Endothelial cell of umbilical vein (primary cell): ENCODE results near the gene SULT4A1.

Experiments used
- POLR2A ChIP-seq: IDR thresholded peaks from 2 replicates; pipeline ENCODE4 v1.6.1; 2012; ENCODE audit warnings: low read depth, mild to moderate bottlenecking, control low read depth, low read length
- TF ChIP-seq, protein P1 (sequence below), 2 donors: IDR thresholded peaks; 1 replicate in 1 of 2; 2 replicates in 1 of 2; pipeline ENCODE4 v1.5.1; 2011; ENCODE audit warnings: low read length in 2 of 2, mild to moderate bottlenecking in 2 of 2, moderate library complexity in 2 of 2, control low read depth in 1 of 2, inconsistent platforms in 1 of 2, low read depth in 1 of 2; ENCODE audit not compliant: insufficient read depth in 1 of 2; ENCODE audit errors: extremely low read depth in 1 of 2

- no peak for TF ChIP-seq POLR2A
- TF ChIP-seq, protein P1, sequence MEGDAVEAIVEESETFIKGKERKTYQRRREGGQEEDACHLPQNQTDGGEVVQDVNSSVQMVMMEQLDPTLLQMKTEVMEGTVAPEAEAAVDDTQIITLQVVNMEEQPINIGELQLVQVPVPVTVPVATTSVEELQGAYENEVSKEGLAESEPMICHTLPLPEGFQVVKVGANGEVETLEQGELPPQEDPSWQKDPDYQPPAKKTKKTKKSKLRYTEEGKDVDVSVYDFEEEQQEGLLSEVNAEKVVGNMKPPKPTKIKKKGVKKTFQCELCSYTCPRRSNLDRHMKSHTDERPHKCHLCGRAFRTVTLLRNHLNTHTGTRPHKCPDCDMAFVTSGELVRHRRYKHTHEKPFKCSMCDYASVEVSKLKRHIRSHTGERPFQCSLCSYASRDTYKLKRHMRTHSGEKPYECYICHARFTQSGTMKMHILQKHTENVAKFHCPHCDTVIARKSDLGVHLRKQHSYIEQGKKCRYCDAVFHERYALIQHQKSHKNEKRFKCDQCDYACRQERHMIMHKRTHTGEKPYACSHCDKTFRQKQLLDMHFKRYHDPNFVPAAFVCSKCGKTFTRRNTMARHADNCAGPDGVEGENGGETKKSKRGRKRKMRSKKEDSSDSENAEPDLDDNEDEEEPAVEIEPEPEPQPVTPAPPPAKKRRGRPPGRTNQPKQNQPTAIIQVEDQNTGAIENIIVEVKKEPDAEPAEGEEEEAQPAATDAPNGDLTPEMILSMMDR (IDR thresholded peaks at IDR 0.05; ENCODE audit: extremely low read depth in 1 of 2, insufficient read depth in 1 of 2, low read depth in 1 of 2, low read length in 2 of 2): no peak
Measured at GRCh38 chr22:43895986-43896645, 33.8 kb upstream of the SULT4A1 start.
